ENCODE measurements around the gene KRT25.

Gene KRT25

GRCh38 chr17:40755231-40755630, at the start of gene KRT25:
KRT25 (minus strand) TSS chr17:40755331; CDS start chr17:40755271, 60 bp downstream.
- no peak for DNase-seq (ENCODE audit: low read depth)

- peak; percentile 40 for DNase-seq (ENCODE audit: low read depth)
Observed at GRCh38 chr17:40803617-40804082, 48.5 kb upstream of the KRT25 start.

- DNase-seq (ENCODE audit: low read depth) = no peak
Observed at GRCh38 chr17:40801157-40801556, 46.0 kb upstream of the KRT25 start.

- DNase-seq (ENCODE audit: low read depth) = no peak
Observed at GRCh38 chr17:40800381-40800780, 45.2 kb upstream of the KRT25 start.

- no peak for DNase-seq (ENCODE audit: low read depth)
Observed at GRCh38 chr17:40799859-40800258, 44.7 kb upstream of the KRT25 start, which contains the start of gene KRT28. KRT28 (minus strand) TSS chr17:40799959; CDS start chr17:40799893, 66 bp downstream.

GRCh38 chr17:40796846-40797245, 41.7 kb upstream of the KRT25 start:
- no peak for DNase-seq (ENCODE audit: low read depth)

GRCh38 chr17:40795019-40795667, 40.0 kb upstream of the KRT25 start:
- DNase-seq (ENCODE audit: low read depth) = no peak

- no peak for DNase-seq (ENCODE audit: low read depth)
Observed at GRCh38 chr17:40794466-40794865, 39.3 kb upstream of the KRT25 start.

GRCh38 chr17:40793832-40794231, 38.7 kb upstream of the KRT25 start:
- no peak for DNase-seq (ENCODE audit: low read depth)

GRCh38 chr17:40791787-40792436, 36.8 kb upstream of the KRT25 start:
- no peak for DNase-seq (ENCODE audit: low read depth)

GRCh38 chr17:40791111-40791510, 36.0 kb upstream of the KRT25 start:
- no peak for DNase-seq (ENCODE audit: low read depth)

GRCh38 chr17:40782450-40782849, 27.3 kb upstream of the KRT25 start, which contains the start of gene KRT27:
KRT27 (minus strand) TSS chr17:40782550; CDS start chr17:40782493, 57 bp downstream.
- no peak for DNase-seq (ENCODE audit: low read depth)

GRCh38 chr17:40779181-40779909, 24.2 kb upstream of the KRT25 start:
- no peak for DNase-seq (ENCODE audit: low read depth)

GRCh38 chr17:40778461-40778860, 23.3 kb upstream of the KRT25 start:
- DNase-seq (ENCODE audit: low read depth) = no peak

GRCh38 chr17:40777971-40778370, 22.8 kb upstream of the KRT25 start:
- DNase-seq (ENCODE audit: low read depth) = no peak

- DNase-seq (ENCODE audit: low read depth) = no peak
Observed at GRCh38 chr17:40777459-40777858, 22.3 kb upstream of the KRT25 start.

- no peak for DNase-seq (ENCODE audit: low read depth)
Observed at GRCh38 chr17:40775945-40776344, 20.8 kb upstream of the KRT25 start.

GRCh38 chr17:40772101-40772500, 17.0 kb upstream of the KRT25 start, which contains the start of gene KRT26:
KRT26 (minus strand) TSS chr17:40772201; CDS start chr17:40772113, 88 bp downstream.
- no peak for DNase-seq (ENCODE audit: low read depth)

GRCh38 chr17:40765657-40766056, 10.5 kb upstream of the KRT25 start:
- no peak for DNase-seq (ENCODE audit: low read depth)

GRCh38 chr17:40763752-40764151, 8.6 kb upstream of the KRT25 start:
- DNase-seq (ENCODE audit: low read depth) = no peak

GRCh38 chr17:40760105-40761016, 5.2 kb upstream of the KRT25 start:
- no peak for DNase-seq (ENCODE audit: low read depth)

GRCh38 chr17:40753804-40754203, 1.3 kb downstream of the KRT25 start:
- no peak for DNase-seq (ENCODE audit: low read depth)

Data from T-helper 22 cell (primary cell).